H1 (cell line): ENCODE data around the gene ARHGEF4. TPM values are rescaled to one million over a fixed set of nuclear protein-coding genes. Genes with fewer than 3 reads are reported as not detected.

ENCODE experiments used
- CHD2 ChIP-seq: IDR thresholded peaks from 2 replicates; pipeline ENCODE4 v1.6.1; 2012; ENCODE audit warnings: low read length, improper control_type of control experiment
- CTCF ChIP-seq, 3 experiments: IDR thresholded peaks; 1 replicate in 2 of 3; 2 replicates in 1 of 3; pipeline versions ENCODE4 v1.5.1 to v1.6.1; 2011; ENCODE audit warnings: low read length in 3 of 3, mild to moderate bottlenecking in 3 of 3, inconsistent platforms in 2 of 3, low read depth in 1 of 3, moderate library complexity in 1 of 3; ENCODE audit not compliant: insufficient read depth in 1 of 3; ENCODE audit errors: control extremely low read depth in 1 of 3
- MAFK ChIP-seq: IDR thresholded peaks from 2 replicates; pipeline ENCODE4 v1.6.1; 2012; ENCODE audit warnings: low read depth, mild to moderate bottlenecking, improper control_type of control experiment, low read length
- RAD21 ChIP-seq, 2 experiments: IDR thresholded peaks in 1 of 2; conservative IDR thresholded peaks in 1 of 2; 2 replicates each; pipeline ENCODE4 v1.6.1; 2011; ENCODE audit warnings: low read depth in 2 of 2, low read length in 2 of 2, improper control_type of control experiment in 1 of 2, inconsistent platforms in 1 of 2, mild to moderate bottlenecking in 1 of 2, moderate library complexity in 1 of 2
- RNF2 ChIP-seq: fragments of 200-900, 300-1000 bp; sonication (generic); IDR thresholded peaks from 2 replicates; pipeline ENCODE4 v1.7.1; 2016; ENCODE audit warnings: borderline replicate concordance, low read depth, mild to moderate bottlenecking, antibody characterized with exemption, low read length; ENCODE audit not compliant: poor library complexity, severe bottlenecking; ENCODE audit errors: missing control alignments
- SIN3A ChIP-seq, 2 experiments: IDR thresholded peaks in 1 of 2; conservative IDR thresholded peaks in 1 of 2; 2 replicates each; pipeline ENCODE4 v1.6.1; 2011 to 2012; ENCODE audit warnings: low read length in 2 of 2, improper control_type of control experiment in 1 of 2, low read depth in 1 of 2, mild to moderate bottlenecking in 1 of 2
- SRF ChIP-seq: IDR thresholded peaks from 2 replicates; pipeline ENCODE4 v1.6.1; 2011; ENCODE audit warnings: mild to moderate bottlenecking, low read depth, low read length, moderate library complexity
- SUZ12 ChIP-seq: fragments of 200-600 bp; sonication (generic); IDR thresholded peaks from 2 replicates; pipeline ENCODE4 v1.6.1; 2012; ENCODE audit warnings: mild to moderate bottlenecking, inconsistent platforms, low read length, moderate library complexity, mixed read lengths
- TAF1 ChIP-seq: IDR thresholded peaks from 2 replicates; pipeline ENCODE4 v1.6.1; 2011; ENCODE audit warnings: mild to moderate bottlenecking, low read depth, low read length
- YY1 ChIP-seq: IDR thresholded peaks from 2 replicates; pipeline ENCODE4 v1.6.1; 2011; ENCODE audit warnings: low read depth, mild to moderate bottlenecking, low read length
- polyA plus RNA-seq, 7 experiments: library from polyadenylated mRNA; depleted of rRNA in 3 of 7; stranded (reverse) in 5 of 7; unstranded in 2 of 7; fragments of >200 nt in 5 of 7; fragments of 200-250 nt in 2 of 7; gene quantifications; 1 replicate in 5 of 7; 2 replicates in 1 of 7; 4 replicates in 1 of 7; pipeline versions ENCODE4 v1.2.1 to v1.2.3, GENCODE V29; 2011 to 2013; ENCODE audit warnings: missing spikeins in 2 of 7, mixed read lengths in 2 of 7
- total RNA-seq: library from RNA; stranded (reverse); fragmentation: NEBNext Ultra II Directional; extraction: Animal tissue kit (Norgen Biotek cat#: 25700); gene quantifications from 2 replicates; pipeline ENCODE4 v1.2.1, GENCODE V29; 2021

ARHGEF4 gene
- total and polyA plus RNA-seq, 2 of the 8 experiments (the other 6 are each of a cell fraction or from before 2014, with no cell fraction given) = 10.6 to 14.6 TPM

DNA sequence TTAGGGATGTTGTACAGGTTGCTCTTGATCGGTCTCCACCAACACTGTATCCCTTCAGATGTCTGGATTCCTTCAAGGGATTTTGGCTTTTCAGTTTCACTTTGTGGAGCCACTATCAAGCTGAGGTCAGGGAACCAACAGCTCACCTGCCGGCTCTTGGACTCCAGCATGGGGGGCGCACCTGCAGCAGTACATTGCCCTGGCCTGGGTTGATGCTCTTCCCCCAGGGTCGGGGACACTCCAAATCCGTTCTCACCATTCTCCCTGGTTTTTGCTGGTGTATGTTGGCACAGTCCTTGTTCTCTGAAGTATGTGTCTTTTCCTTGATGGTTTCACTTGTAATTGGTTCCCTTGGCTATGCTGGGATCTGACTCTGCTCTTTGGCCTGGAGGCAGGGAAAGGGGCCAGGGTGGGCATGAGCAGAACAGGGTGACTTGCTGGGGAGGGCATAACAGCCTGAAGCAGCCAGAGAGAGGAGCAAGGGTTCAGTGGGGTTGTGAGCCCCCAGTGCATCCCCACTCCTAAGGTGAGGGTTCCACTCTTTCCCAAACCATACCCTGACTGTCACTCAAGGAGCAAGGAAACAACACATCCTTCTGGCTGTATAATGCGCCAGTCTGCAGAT lies 5.1 kb downstream of the ARHGEF4 start (continued):
- no peak for TF ChIP-seq CTCF (IDR thresholded peaks at IDR 0.05; ENCODE audit: control extremely low read depth in 1 of 3, insufficient read depth in 1 of 3, low read depth in 1 of 3, low read length in 3 of 3)
- no peak for TF ChIP-seq SRF
- TF ChIP-seq CHD2 = no peak
- no peak for TF ChIP-seq RNF2
- TF ChIP-seq YY1 = no peak
- TF ChIP-seq MAFK = no peak
- no peak for TF ChIP-seq SUZ12
- no peak for TF ChIP-seq RAD21 (IDR thresholded peaks at IDR 0.05 in 1 of 2, conservative IDR thresholded peaks at IDR 0.05 in 1 of 2; ENCODE audit: low read depth in 2 of 2, low read length in 2 of 2)
- no peak for TF ChIP-seq SIN3A (conservative IDR thresholded peaks at IDR 0.05 in 1 of 2, IDR thresholded peaks at IDR 0.05 in 1 of 2; ENCODE audit: low read depth in 1 of 2, low read length in 2 of 2)
- TF ChIP-seq TAF1 = no peak
